ENCODE data around the gene CTNNA2.

DNA sequence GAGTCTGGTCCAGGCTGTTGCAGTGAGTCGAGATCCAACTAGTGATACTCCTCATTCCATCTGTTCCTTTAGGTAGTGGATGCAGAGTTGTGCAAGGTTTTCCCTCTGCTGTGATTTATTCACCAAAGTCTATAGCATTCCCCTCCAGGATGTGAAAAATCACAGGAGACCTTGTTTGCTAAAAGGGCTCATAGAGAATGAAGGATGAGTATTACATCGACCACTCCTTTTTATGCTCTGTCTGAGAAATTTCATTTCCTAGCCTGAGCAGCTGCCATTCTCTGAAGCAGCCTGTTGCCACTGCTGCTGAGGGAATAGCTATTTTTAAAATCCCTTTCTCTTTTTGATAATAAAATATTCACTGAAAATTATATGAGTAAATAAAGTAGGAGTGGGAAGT lies 925.8 kb downstream of the CTNNA2 start:
- TF ChIP-seq EP300 (IDR thresholded peaks at IDR 0.05), result no peak
- TF ChIP-seq, protein P1, sequence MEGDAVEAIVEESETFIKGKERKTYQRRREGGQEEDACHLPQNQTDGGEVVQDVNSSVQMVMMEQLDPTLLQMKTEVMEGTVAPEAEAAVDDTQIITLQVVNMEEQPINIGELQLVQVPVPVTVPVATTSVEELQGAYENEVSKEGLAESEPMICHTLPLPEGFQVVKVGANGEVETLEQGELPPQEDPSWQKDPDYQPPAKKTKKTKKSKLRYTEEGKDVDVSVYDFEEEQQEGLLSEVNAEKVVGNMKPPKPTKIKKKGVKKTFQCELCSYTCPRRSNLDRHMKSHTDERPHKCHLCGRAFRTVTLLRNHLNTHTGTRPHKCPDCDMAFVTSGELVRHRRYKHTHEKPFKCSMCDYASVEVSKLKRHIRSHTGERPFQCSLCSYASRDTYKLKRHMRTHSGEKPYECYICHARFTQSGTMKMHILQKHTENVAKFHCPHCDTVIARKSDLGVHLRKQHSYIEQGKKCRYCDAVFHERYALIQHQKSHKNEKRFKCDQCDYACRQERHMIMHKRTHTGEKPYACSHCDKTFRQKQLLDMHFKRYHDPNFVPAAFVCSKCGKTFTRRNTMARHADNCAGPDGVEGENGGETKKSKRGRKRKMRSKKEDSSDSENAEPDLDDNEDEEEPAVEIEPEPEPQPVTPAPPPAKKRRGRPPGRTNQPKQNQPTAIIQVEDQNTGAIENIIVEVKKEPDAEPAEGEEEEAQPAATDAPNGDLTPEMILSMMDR (IDR thresholded peaks at IDR 0.05), result no peak
